ENCODE data around the gene KITLG.

DNA sequence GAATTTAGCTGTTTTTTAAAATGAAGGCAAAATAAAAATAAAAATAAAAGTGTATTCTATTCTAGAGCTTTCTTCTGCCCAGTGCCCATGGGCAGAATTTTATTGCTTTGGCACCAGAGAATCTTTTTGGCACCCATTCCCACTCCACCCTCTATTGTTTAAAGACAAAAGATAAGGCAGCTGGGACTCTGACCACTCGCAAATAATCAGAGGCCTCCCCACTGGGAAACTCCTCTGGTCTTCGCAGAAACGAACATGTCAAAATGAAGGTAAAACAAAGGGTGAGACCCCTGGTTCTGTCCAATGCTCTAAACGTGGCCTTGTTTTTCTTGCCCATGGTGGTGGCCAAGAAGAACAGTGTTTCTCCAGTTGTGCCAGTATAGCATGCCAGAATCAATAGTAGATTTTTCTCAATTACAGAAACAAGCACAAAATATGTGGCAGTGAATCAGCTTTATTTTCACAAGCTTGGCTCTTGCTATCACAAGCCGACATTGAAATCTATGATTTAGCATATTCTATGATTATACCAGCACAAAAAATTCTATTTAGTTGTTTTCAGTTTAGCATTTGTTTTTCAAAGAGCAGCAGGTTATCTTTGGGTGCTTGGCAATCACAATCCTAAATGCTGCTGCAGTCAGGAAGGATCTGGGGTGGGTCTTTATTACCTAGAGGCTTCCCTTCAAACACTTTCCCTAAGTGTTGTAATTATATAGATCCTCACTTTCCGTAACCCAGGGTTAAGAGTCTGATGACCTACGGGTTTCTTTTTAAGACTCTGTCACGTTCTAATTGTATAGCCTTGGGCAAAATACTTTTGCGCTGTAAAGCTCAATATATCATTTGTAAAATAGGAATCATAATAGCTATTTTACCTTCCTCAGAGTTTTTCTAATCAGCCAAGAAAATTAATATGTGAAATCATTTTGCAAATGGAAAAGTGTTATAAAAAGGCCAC, 50.5 kb downstream of the KITLG start:
- no peak for TF ChIP-seq FOXM1 (IDR thresholded peaks at IDR 0.05; ENCODE audit: borderline replicate concordance)
- no peak for TF ChIP-seq TARDBP (IDR thresholded peaks at IDR 0.05)
- TF ChIP-seq SP1 (IDR thresholded peaks at IDR 0.05) = no peak
- TF ChIP-seq FOXK2 (IDR thresholded peaks at IDR 0.05) = no peak
- TF ChIP-seq SUZ12 (IDR thresholded peaks at IDR 0.05) = no peak
- no peak for TF ChIP-seq NFRKB (IDR thresholded peaks at IDR 0.05)
- TF ChIP-seq, protein P1, sequence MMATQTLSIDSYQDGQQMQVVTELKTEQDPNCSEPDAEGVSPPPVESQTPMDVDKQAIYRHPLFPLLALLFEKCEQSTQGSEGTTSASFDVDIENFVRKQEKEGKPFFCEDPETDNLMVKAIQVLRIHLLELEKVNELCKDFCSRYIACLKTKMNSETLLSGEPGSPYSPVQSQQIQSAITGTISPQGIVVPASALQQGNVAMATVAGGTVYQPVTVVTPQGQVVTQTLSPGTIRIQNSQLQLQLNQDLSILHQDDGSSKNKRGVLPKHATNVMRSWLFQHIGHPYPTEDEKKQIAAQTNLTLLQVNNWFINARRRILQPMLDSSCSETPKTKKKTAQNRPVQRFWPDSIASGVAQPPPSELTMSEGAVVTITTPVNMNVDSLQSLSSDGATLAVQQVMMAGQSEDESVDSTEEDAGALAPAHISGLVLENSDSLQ (IDR thresholded peaks at IDR 0.05) = no peak

Measured in HEK293T (cell line).